NCI-H524 treated with DMSO at 0.1 percent for 48 hours (cell line): ENCODE data around the gene POLR3E.
"Not testable (repeated sequence)": the region's sequence is repeated elsewhere in the genome, so short reads cannot be mapped to it uniquely, and the experiment has no call there.

Experiments
- DNase-seq: peaks from one replicate; lab custom pipeline; 2025; lab: John Stamatoyannopoulos, UW

The POLR3E gene

GRCh38 chr16:22292320-22292719 lies 4.9 kb upstream of the POLR3E start:
- no peak for DNase-seq

- DNase-seq: no peak
These were observed 3.8 kb upstream of the POLR3E start for GRCh38 chr16:22293137-22294106.

GRCh38 chr16:22296225-22297113 lies 740 bp upstream of the POLR3E start:
- DNase-seq: peak; percentile 33

GRCh38 chr16:22297871-22298733 lies 893 bp downstream of the POLR3E start:
- DNase-seq: peak; percentile 77

GRCh38 chr16:22299036-22299435 lies 1.8 kb downstream of the POLR3E start:
- DNase-seq: no peak

- peak; percentile 26 for DNase-seq
These were observed 3.3 kb downstream of the POLR3E start for GRCh38 chr16:22300427-22301071.

- not testable (repeated sequence) for DNase-seq
These were observed 4.2 kb downstream of the POLR3E start for GRCh38 chr16:22301423-22301822.

- DNase-seq: no peak
These were observed 5.7 kb downstream of the POLR3E start for GRCh38 chr16:22302776-22303363.

- DNase-seq: no peak
These were observed 7.2 kb downstream of the POLR3E start for GRCh38 chr16:22304411-22304810.

- DNase-seq: no peak
These were observed 9.6 kb downstream of the POLR3E start for GRCh38 chr16:22306788-22307187.

- DNase-seq: no peak
These were observed 10.6 kb downstream of the POLR3E start for GRCh38 chr16:22307838-22308237.

- no peak for DNase-seq
These were observed 11.8 kb downstream of the POLR3E start for GRCh38 chr16:22308824-22309520.

- no peak for DNase-seq
These were observed 14.3 kb downstream of the POLR3E start for GRCh38 chr16:22311520-22311919.

- peak; percentile 20 for DNase-seq
These were observed 15.9 kb downstream of the POLR3E start for GRCh38 chr16:22312897-22313781.

GRCh38 chr16:22313876-22314470 lies 16.8 kb downstream of the POLR3E start:
- no peak for DNase-seq

- DNase-seq: no peak
These were observed 17.7 kb downstream of the POLR3E start for GRCh38 chr16:22314661-22315626.

- no peak for DNase-seq
These were observed 18.8 kb downstream of the POLR3E start for GRCh38 chr16:22315979-22316378.

- no peak for DNase-seq
These were observed 19.2 kb downstream of the POLR3E start for GRCh38 chr16:22316411-22316811.
